Activated B cell treated with CpG ODN at 0.5 μM for 24 hours (primary cell): ENCODE measurements around the gene CMTM2. TPM values are rescaled to one million over a fixed set of nuclear protein-coding genes. Genes with fewer than 3 reads are reported as not detected.

ENCODE experiments used
- ATAC-seq: fragments of 200-7000 bp; cut with Tn5 transposase; one replicate; pipeline ENCODE4 v1.10.0; 2021; ENCODE audit warnings: low read depth, mild to moderate bottlenecking, moderate library complexity
- CTCF ChIA-PET: fragments of 350-600 bp; sonication (Branson Sonifier 250); formaldehyde crosslinking; loops from one replicate; lab custom pipeline; 2021; ENCODE audit warnings: antibody characterized with exemption; lab: Charles Lee
- POLR2A ChIA-PET: fragments of 350-600 bp; sonication (Branson Sonifier 250); formaldehyde crosslinking; loops from one replicate; lab custom pipeline; 2021; ENCODE audit warnings: antibody characterized with exemption; lab: Charles Lee
- DNase-seq: peaks from one replicate; pipeline ENCODE4 v3.0.0; 2022
- H3K27ac Mint-ChIP-seq: one replicate; pipeline ENCODE4 v1.8.0; 2020; ENCODE audit warnings: mixed read lengths
- H3K27me3 Mint-ChIP-seq: one replicate; pipeline ENCODE4 v1.8.0; 2021; ENCODE audit warnings: mixed read lengths
- H3K36me3 Mint-ChIP-seq: one replicate; pipeline ENCODE4 v1.8.0; 2021; ENCODE audit warnings: low read depth, mixed read lengths
- H3K4me1 Mint-ChIP-seq: one replicate; pipeline ENCODE4 v1.8.0; 2021; ENCODE audit warnings: mixed read lengths
- H3K4me3 Mint-ChIP-seq: one replicate; pipeline ENCODE4 v1.8.0; 2020; ENCODE audit warnings: mild to moderate bottlenecking, mixed read lengths
- H3K9me3 Mint-ChIP-seq: one replicate; pipeline ENCODE4 v1.8.0; 2020; ENCODE audit warnings: mixed read lengths
- CTCF ChIP-seq: fragments of 200-600 bp; IDR thresholded peaks from one replicate; pipeline ENCODE4 v1.8.0; 2022; ENCODE audit warnings: antibody characterized with exemption, mild to moderate bottlenecking
- intact Hi-C: fragments of 100-400 bp; cut with micrococcal nuclease; formaldehyde crosslinking; loops from one replicate; pipeline ENCODE4 v1.15.1; 2024
- total RNA-seq: library from RNA; stranded (reverse); gene quantifications from 2 replicates; pipeline ENCODE4 v1.2.3, GENCODE V29; 2022

Gene CMTM2
- total RNA-seq, 1 donor from 2014 or later: not detected

- intact Hi-C loops: no loop called here
- H3K36me3 Mint-ChIP-seq: no peaks in the 10 kb centered on the region
- no peak overlapping the region for H3K27ac Mint-ChIP-seq
- peaks cover 18% of the 10 kb centered on the region for H3K27me3 Mint-ChIP-seq
- POLR2A ChIA-PET: no interaction called here
- H3K4me1 Mint-ChIP-seq: no peaks in the 10 kb centered on the region
- no peak overlapping the region for H3K4me3 Mint-ChIP-seq
- no peak for DNase-seq
- ATAC-seq: no peak
- no peak for TF ChIP-seq CTCF
- no peaks in the 10 kb centered on the region for H3K9me3 Mint-ChIP-seq
- CTCF ChIA-PET: interaction anchor here (0.6 to 0.7 kb wide), 2 partner anchors 15 to 149 kb away, joined by 3 read pairs; no protein-coding TSS in a partner anchor
These were observed 56.1 kb downstream of the CMTM2 start for GRCh38 chr16:66635406-66635805.

- Mint-ChIP-seq H3K4me1 (no peaks in the 10 kb centered on the region), H3K27me3 (peaks cover 22% of the 10 kb centered on the region), H3K9me3 (no peaks in the 10 kb centered on the region), H3K4me3 (no peak overlapping the region), H3K27ac (no peak overlapping the region), H3K36me3 (no peaks in the 10 kb centered on the region)
- POLR2A ChIA-PET: no interaction called here
- CTCF ChIA-PET: interaction anchor here (0.6 kb wide), 1 partner anchor 148 kb away, joined by 3 read pairs; no protein-coding TSS in a partner anchor
- DNase-seq: no peak
- no peak for TF ChIP-seq CTCF
- intact Hi-C loops: no loop called here
- no peak for ATAC-seq
These were observed 56.9 kb downstream of the CMTM2 start for GRCh38 chr16:66636199-66636598.

- H3K9me3 Mint-ChIP-seq: no peaks in the 10 kb centered on the region
- CTCF ChIA-PET: no interaction called here
- DNase-seq (no peak), ATAC-seq (no peak)
- no peak overlapping the region for H3K27ac Mint-ChIP-seq
- H3K36me3 Mint-ChIP-seq: no peaks in the 10 kb centered on the region
- no peaks in the 10 kb centered on the region for H3K4me1 Mint-ChIP-seq
- intact Hi-C loops: no loop called here
- H3K4me3 Mint-ChIP-seq: no peak overlapping the region
- POLR2A ChIA-PET: no interaction called here
- TF ChIP-seq CTCF: no peak
- peaks cover 24% of the 10 kb centered on the region for H3K27me3 Mint-ChIP-seq
These were observed 58.5 kb downstream of the CMTM2 start for GRCh38 chr16:66637806-66638205.

Other genes with a start within 250 kb of the CMTM2 start
- gene CDH5, start 212.8 kb upstream of the CMTM2 start, total RNA-seq: not detected in 2 replicates
- gene BEAN1, start 152.2 kb upstream of the CMTM2 start, total RNA-seq: not detected in 2 replicates
- gene TK2, start 29.3 kb upstream of the CMTM2 start, total RNA-seq: 4.0 and 4.8 TPM in 2 replicates
- 12.1 and 20.0 TPM in 2 replicates for gene CKLF, start 26.9 kb upstream of the CMTM2 start, total RNA-seq
- 0.95 and 1.9 TPM in 2 replicates for gene CMTM1, start 13.0 kb upstream of the CMTM2 start, total RNA-seq
- 4.4 and 5.8 TPM in 2 replicates for gene CMTM3, start 25.2 kb downstream of the CMTM2 start, total RNA-seq
- gene CMTM4, start 117.3 kb downstream of the CMTM2 start, total RNA-seq: 0.29 and 0.38 TPM in 2 replicates
- gene DYNC1LI2, start 172.1 kb downstream of the CMTM2 start, total RNA-seq: 64.3 and 84.4 TPM in 2 replicates
- gene TERB1, start 222.1 kb downstream of the CMTM2 start, total RNA-seq: 0.27 TPM in 1 of 2 replicates, not detected in the other